OCI-LY7 (cell line): ENCODE data around the gene LRP1B.

Experiments used
- CTCF ChIP-seq: fragments of 200-600 bp; sonication (generic); conservative IDR thresholded peaks from 2 replicates; pipeline ENCODE4 v1.5.1; 2014; ENCODE audit warnings: mild to moderate bottlenecking, antibody characterized with exemption, low read length, moderate library complexity, mixed read lengths
- EZH2phosphoT487 ChIP-seq: fragments of 200-600 bp; sonication (generic); IDR thresholded peaks from 2 replicates; pipeline ENCODE4 v1.6.1; 2018; ENCODE audit warnings: low read depth, borderline replicate concordance, mild to moderate bottlenecking, mixed run types, antibody characterized with exemption, low read length, moderate library complexity, mixed read lengths

DNA sequence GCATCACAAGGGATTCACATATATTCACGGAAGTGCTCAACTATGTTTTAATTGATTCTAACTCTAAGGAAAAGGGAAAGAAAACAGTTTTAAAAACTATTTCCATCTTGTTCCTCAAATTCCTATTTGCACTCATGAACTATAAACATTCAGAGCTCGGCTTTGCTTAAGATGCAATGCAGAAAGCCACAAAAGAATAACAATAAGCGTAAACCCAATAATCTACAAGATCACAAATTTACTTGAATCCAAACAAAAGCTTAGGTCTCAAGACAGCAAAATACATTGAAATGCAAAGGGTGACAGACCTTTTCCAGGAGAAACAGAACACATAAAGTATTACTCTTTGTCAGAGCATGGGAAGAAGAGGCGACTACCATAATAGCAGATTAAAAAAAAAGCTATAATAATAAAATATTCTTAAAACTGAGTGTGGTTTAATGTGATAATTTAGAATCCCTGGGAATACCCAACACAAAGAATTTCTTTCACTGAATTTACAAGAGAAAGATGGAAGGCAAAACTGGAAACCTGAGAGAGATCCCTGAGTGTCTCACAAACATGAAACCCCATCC is 1094.9 kb downstream of the LRP1B start:
- TF ChIP-seq CTCF (no peak), EZH2phosphoT487 (no peak)
